Left forelimb (tissue), 1 donor: ENCODE measurements around the gene SETD2.

Experiments
- DNase-seq: peaks from one replicate; pipeline ENCODE4 v3.0.0-alpha.2; 2018; ENCODE audit warnings: low spot score

The SETD2 gene

GRCh38 chr3:46984591-46985459, 179.1 kb downstream of the SETD2 start:
- DNase-seq = no peak

GRCh38 chr3:46982546-46982945, 181.4 kb downstream of the SETD2 start:
- DNase-seq = no peak

GRCh38 chr3:46981932-46982471, 181.9 kb downstream of the SETD2 start:
- no peak for DNase-seq

- no peak for DNase-seq
These were observed 183.9 kb downstream of the SETD2 start for GRCh38 chr3:46979958-46980497.

DNA sequence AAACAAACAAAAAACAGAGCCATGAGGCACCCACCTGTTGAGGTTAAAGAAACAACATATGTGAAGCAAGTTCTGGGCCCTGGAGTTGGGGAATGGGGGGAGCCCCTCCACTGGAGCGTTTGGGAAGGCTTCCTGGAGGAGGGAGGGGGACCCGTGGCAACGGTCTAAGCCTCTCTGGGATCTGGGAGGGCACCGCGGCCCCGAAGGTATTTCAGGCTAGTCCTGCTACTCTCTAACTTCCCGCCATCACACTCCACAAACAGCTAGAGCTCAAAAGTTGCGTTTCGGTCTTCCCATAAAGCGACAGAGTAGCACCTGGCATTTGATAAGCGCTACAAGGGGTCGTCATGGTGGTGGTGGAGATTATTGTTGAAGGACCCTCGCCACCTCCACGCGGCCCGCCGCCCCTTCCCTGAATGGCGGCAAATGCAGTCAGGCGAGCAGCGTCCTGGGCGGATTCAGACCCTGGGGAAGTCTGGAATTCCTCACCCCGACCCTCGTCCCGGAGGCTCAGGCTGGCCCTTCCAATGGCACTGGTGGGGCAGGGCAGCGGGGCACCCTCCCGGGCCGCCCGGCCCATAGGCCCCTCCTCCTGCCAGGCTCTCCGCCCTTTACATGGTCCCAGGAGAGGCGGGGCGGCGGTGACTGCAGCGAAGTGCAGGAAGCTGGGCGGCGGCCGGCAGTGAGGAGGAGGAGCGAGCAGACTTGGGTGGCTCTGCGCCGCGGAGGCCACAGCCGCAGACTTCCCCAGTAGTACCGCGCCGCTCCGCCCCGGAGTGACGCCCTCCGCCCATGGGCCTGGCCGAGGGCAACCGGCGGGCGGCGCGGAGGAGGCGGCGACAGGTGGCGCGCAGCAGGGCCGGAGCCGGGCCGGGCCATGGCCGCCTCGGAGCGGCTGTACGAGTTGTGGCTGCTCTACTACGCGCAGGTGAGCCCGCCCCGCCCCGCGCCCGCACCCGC, 184.6 kb downstream of the SETD2 start, which contains the start of gene NBEAL2:
TSS of gene NBEAL2 (plus strand) at position 682 of the 960 bp plus-strand sequence. CDS start at position 878, 196 bp downstream.
- DNase-seq = peak; percentile 88

- no peak for DNase-seq
These were observed 185.5 kb downstream of the SETD2 start for GRCh38 chr3:46978381-46978780.

- DNase-seq = no peak
These were observed 186.1 kb downstream of the SETD2 start for GRCh38 chr3:46977811-46978195.

DNA sequence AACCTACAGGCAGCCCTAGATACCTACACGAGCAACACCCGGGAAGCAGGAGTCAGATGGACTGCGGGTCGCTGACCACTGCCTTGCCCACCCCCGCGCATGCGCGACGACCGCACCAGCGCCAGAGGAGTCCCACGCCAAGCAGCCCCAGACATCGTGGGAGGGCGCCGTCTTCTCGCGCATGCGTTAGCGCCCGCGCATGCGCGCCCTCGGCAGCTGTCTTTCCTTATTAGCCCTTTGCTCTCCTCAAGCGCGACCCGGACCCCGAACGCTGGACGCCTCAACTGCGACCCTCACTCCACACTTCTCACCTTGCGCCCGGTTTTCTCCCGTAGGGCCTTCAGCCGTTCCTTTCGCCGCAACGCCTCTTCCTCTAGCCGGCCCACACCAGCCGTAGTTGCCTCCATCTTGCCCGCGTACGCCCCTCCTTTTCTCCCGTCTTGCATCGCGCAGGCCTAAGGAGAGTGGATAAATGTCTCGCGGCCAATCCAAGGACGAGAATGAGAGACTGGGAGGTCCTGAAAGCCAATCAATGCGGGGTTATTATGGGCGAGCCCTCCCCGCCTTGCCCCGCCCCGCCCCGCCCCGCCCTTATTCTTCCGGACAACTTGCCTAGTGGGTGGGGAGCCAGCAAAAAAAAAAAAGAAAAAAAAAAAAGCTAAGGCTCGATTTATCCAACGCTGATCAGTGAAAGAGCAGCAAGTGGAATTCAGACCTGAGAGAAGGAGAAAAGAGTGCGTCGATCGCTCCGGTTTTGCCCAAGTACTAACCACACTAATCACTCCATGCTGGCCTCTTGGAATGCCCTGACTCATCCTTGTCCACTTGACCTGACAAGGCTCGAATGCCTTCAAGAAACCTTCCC, 187.4 kb downstream of the SETD2 start, which contains the start of gene CCDC12:
TSS of gene CCDC12 (minus strand) at position 420 of the 865 bp plus-strand sequence. CDS start at position 407, 13 bp downstream.
- DNase-seq = peak; percentile 95

GRCh38 chr3:46974421-46975171, 189.3 kb downstream of the SETD2 start:
- DNase-seq = no peak

- no peak for DNase-seq
These were observed 191.5 kb downstream of the SETD2 start for GRCh38 chr3:46972396-46972795.

DNA sequence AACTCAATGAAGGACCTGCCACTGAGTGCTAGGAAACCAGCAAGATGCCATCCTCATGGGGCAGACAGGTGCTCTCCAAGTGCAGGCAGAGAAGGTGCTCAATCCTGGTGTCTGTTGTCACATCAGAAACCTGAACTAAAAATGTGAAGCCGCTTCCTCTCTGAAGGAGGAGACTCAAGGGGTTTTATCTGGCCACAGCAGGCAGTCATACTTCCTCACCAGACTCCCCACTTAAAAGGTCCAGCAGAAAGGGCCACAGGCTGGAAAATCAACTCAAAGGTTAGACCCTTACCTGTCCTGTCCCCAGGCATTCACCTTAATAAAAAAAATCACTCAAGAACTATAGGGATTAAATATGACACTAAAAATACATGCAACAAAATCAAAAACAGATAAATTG, 192.2 kb downstream of the SETD2 start:
- DNase-seq = no peak

DNA sequence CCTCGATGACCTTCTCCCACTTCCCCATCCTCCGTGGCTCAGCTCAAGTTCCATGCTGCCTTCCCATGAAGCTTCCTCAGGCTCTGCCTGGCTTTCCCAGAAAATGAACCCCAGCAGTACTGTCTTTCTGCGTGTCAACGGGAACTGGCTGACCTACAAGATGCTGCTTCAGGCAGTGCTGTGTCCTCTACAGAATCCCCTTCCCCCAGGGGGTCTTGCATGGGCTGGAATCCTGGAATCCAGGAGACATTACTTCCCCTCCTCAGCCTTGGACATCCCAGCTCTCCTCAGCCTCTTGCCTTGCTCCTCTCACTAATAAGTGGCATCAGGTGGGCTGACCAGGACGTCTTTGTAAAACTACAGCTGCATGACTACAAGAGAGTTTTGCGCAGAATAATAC, 192.8 kb downstream of the SETD2 start:
- no peak for DNase-seq

- DNase-seq = no peak
These were observed 193.4 kb downstream of the SETD2 start for GRCh38 chr3:46970391-46971091.

- no peak for DNase-seq
These were observed 195.0 kb downstream of the SETD2 start for GRCh38 chr3:46968783-46969428.

- no peak for DNase-seq
These were observed 197.1 kb downstream of the SETD2 start for GRCh38 chr3:46966811-46967210.
